RCC 7860 (cell line): ENCODE measurements around the gene ADAT3.
A peak's percentile ranks its signal among the peaks of the same experiment; 100 is the strongest.

ENCODE experiments used
- DNase-seq: peaks from one replicate; pipeline ENCODE4 v3.0.0-alpha.2; 2015; ENCODE audit warnings: low spot score
- FAIRE-seq: peaks from 2 replicates; lab custom pipeline; 2012; peaks lifted over from hg19 to GRCh38; lab: Jason Lieb, UNC

Gene ADAT3

GRCh38 chr19:1905110-1905862, at the start of gene ADAT3, which contains the start of gene SCAMP4:
TSS of gene ADAT3 (plus strand) at chr19:1905399. CDS start at chr19:1912048, 6,649 bp downstream.
TSS of gene SCAMP4 (plus strand) at chr19:1905399. CDS start at chr19:1915020, 9,621 bp downstream.
- FAIRE-seq (peak; percentile 68), DNase-seq (peak; percentile 97)

DNA sequence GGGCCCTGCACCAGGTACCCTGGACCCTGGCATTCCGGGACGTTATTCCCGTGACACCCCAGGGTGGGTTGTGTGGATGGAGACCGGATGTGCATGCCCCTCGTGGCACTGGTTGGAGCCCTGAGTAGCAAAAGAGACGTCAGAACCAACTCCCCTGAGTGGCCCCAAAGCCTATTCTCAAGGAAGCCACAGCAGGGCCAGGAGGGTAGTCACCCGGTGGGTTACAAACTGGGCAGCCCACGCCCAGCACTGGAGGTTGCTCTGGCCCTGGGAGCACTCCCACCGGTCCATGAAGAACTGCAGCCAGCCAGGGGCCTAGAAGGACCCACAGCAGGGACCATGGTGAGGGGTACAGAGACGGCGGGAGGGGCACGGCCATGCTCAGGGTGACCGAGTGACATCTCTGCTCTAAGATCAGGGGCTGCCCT, 49.4 kb upstream of the ADAT3 start:
- DNase-seq: no peak
- FAIRE-seq: no peak

DNA sequence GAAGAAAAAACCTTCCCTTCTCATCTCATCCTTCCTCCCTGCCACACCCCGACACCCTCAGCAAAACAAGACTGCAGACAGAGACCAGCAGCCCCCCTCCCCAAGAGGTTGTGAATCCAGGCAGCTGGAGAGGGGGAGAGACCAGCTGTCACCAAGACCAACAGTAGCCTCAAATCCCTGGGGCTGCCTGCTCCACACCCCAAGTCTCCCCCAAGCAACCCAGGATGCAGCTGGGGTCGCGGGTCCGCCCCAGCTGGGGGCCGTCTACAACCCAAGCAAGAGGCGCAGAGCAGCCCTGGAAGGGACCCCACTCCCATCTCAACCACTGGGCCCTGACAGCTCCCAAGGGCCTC, 48.9 kb upstream of the ADAT3 start:
- DNase-seq (no peak), FAIRE-seq (no peak)

DNA sequence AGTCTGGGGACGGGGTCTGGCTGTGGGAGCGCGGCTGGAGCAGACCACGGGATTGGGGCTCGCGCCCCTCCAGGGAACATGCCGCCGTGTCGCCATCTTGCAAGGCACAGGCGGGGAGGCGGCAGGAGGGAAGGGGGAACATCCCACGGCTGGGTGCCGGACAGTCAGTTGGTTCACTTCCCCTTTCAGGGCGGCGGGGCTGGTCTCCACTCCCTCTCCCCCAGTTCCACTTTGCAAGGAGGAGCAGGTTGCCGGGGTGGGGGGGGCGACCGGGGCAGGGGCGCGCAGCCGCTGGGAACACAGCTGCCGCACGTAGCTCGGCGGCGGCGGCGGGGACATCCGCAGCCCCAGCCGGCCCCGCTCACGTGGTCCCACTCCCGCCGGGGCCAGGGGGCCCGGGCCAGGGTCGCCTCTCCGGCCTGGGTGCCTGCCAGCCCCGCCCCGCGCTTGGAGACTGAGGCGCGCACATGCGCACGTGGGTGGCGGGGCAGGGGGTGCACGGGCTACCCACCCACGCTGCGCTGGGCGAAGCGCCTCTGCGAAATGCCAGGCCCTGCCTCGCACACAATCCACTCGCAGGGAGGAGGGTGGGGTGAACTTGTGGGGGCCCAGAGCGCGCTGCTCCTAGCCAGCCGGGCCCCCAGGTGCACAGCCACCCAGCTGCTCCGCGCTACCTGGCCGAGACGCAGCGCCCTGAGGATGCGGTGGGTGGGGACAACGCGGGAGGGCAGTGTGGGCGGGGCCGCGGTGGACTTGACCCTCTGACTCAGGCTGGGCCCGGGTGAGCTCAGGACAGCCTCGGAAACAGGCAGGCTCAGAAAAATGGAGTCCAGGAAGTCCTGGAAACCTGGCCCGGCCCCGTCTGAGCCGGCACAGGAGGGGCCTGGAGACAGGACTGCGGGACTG, 48.2 kb upstream of the ADAT3 start:
- FAIRE-seq (peak; percentile 74), DNase-seq (peak; percentile 77)

GRCh38 chr19:1857648-1858326, 47.4 kb upstream of the ADAT3 start:
- DNase-seq: no peak

GRCh38 chr19:1858412-1859081, 46.7 kb upstream of the ADAT3 start:
- FAIRE-seq: no peak
- DNase-seq: no peak

More at GRCh38 chr19:1857648-1858326, 47.4 kb upstream of the ADAT3 start:
- FAIRE-seq: no peak

DNA sequence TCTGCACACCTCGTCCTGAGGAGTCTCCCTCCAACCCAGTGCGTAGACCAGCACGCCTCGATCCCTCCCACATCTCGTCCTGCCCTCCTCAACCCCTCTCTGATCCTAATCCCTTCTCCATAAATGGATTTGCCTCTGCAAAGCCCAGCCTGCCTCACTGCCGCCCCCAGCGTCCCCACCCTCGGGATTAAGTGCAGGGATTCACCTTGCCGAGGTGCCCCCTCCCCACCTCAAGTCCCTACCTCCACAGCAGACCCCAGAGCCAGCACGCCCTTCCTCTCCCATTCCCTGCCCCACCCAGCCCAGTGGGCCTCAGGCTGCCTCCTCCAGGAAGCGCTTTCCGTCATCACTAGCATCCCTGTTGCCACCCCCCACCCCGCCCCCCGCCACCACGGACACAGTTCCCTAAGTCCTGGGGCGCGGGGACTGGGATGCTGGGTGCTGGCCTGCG, 45.8 kb upstream of the ADAT3 start:
- FAIRE-seq (no peak), DNase-seq (no peak)

DNA sequence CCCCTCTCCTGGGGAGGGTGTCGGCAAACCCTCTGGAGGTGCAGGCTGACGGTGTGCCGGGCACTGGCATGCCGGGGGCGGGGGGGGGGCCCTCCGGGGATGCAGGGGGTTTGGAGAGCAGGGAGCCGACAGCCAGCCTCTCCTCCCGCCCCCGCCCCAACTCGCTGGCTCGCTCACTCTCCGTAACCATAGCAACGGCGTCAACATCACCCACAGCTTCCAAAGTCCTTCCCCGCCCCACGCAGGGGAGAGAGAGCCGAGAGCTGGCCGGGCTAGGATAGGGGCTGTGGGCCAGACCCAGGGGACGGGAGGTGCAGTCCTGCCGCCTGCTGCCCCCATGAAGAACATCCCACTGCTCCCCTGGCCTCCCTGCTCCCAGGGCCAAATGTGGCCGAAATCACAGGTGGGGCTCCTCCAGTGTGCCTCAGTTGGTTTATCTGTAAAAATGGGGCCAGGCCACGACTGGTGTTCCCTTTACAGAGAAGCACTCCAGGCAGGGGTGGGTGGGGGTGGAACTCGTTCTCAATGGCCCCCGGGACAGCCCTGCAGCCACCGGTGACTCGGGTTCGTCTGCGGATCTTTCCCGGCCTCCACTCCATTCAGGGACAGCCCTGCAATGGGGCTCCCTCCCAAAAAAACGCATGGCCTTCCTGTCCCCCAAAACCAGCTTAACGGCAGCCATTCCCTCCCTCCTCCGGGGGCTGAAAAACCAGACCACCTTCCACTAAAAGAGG, 45.0 kb upstream of the ADAT3 start:
- DNase-seq (peak; percentile 46), FAIRE-seq (no peak)

DNA sequence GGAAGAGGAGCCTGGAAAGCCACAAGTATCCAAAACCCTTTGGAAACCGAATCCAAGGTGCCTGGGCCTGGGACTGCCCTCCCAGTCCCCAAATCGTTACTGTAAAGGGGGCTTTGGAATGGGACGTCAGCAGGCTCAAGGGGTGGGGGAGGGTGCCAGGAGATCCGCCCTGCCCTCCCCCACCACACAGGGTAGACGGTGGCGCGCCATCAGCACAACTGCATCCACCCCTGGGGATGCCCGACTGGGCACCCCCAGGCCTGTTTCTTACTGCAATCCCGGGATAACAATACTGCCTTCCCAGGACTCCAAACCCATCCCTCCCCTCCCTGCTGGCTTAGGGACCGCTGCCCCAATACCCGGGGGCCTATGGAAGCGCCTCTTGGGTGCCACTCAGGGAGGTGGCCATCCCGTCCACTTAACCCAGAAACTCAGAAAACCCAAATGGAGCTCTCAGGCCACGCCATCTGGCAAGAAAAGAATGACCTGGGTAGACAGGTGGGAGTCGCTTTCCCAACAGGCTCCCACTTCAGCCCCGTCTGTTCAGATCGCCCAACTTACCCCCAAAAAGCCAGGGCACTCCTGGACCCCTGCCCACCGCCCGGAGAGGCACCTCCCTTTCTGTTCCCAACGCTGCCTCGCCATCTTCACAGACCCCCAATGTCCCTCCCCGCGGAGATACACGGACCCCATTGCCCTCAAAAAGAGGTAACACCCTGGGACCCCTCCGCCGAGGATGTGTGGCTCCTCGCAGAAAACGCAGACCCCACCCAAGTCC, 44.2 kb upstream of the ADAT3 start:
- no peak for FAIRE-seq
- no peak for DNase-seq

DNA sequence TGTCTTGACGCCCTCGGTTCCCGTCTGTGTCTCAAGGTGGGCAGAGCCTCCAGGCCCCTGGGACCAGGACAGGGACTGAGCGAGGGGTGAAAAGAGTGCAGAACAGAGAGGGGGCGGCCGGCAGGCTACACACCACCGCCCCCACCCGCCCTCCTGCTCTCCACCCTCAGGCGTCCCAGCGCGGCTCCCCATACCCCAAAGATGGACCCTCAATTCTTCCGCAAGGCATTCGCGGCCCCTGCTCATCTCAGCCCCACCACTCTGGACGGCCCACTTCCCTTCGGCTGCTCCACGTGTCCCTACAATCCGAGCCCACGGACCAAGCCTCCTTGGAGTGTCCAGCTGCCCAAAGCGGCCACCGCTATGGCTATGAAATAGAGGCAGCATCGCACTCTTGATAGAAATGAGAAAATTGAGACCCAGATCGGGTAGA, 43.6 kb upstream of the ADAT3 start:
- no peak for DNase-seq
- no peak for FAIRE-seq

GRCh38 chr19:1862068-1862423, 43.2 kb upstream of the ADAT3 start:
- no peak for FAIRE-seq
- DNase-seq: no peak

- FAIRE-seq (no peak), DNase-seq (peak; percentile 8)
Measured at GRCh38 chr19:1862424-1863327, 42.5 kb upstream of the ADAT3 start.

DNA sequence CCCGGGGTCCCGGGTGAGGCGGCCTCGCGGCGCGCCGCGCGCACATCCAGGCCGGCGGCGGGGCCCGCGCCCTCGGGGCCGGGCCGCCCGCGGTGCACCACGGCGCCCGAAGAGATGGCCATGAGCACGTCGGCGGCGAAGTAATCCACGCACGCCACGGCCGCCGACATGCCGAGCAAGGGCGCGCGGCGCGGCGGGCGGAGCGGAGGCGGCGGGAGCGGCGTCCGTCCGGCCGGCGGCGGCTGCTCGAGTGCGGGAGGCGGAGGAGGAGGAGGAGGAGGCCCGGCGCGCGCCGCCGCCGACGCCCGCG, 41.9 kb upstream of the ADAT3 start, which contains the start of gene KLF16:
Gene KLF16 (minus strand): TSS at position 252 of the 310 bp plus-strand sequence. CDS start 82 bp downstream, at position 170.
- FAIRE-seq: no peak

GRCh38 chr19:1863638-1864479, 41.3 kb upstream of the ADAT3 start:
- FAIRE-seq: no peak
- DNase-seq: peak; percentile 82

More for the DNA sequence above, 41.9 kb upstream of the ADAT3 start, which contains the start of gene KLF16:
- DNase-seq: no peak

DNA sequence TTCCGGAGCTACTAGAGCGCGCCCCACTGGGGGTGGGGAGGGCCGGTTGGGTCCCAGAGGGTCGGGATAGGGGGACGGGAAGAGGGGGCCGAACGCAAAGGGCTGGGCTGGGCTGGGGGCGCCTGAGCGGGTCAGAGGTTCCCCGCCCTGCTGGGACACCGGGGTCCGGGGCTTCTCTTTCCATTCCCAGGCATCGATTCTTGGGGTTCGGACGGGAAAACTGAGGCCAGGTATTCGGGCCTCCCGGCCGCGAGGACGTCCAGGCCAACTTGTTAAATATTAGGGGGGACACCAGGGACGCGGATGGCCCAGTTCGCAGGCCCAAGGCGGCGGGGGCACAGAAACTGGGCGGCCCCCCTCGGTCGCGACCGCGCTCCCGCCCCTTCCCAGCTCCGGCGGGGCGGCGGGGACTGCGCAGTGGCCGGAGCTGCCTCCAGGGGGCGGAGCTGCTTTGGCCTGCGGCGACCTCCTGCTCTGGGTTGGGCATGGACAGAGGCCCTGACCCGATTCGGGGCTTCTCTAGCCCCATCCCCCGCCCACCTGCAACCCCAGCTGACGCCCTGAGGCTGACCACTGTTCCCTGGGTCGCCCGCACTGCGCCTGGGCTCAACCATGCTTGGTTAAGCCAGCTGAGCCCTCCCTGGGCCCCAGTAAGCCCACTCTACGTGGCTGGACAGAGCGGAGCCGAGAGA, 40.6 kb upstream of the ADAT3 start:
- no peak for FAIRE-seq
- DNase-seq: peak; percentile 53

DNA sequence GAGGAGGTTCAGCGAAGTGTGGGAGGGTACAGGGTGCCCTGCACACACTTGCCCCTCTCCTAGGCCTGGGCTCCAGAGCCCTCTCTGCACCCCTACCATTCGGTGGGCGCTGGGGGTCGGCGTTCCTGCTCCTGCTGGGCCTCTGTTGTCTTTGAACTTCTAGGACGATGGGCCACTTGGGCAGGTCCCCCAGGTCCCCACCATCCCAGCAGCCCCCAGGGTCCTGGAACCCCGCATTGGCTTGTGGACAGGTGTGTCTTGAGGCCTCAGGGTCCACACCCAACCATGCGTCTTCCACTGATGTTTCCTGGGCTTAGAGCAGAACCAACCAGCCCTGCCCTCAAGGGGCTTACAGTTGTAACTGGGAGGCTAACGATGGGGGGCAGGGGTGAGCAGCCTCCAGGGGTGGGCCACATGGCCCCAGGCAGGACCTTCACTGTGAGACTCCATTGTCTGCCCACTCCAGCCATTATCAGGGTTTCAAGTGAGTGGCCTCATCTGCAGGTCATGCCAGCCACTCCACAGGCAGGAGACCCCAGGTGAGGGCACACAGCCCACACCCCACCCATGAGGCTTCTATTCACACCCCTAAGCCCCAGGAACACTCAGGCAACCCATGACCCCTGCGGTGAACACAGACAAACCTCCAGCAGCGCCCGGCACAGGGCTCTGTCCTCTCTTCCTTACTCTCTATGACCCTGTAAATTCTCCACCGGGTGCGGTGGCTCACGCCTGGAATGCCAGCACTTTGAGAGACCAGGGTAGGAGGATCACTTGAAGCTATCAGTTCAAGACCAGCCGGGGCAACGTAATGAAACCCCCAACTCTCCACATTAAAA, 39.8 kb upstream of the ADAT3 start:
- FAIRE-seq (no peak), DNase-seq (no peak)
